Duodenal mucosa (tissue), 2 donors: ENCODE measurements around the gene ASXL3.

ENCODE experiments used
- H3K27ac ChIP-seq: one replicate; pipeline ENCODE4 v1.7.0; 2013; ENCODE audit warnings: low read depth, low read length
- H3K27me3 ChIP-seq, 2 donors: one replicate each; pipeline ENCODE4 v1.7.0; 2013; ENCODE audit warnings: low read length in 2 of 2, control low read depth in 1 of 2; ENCODE audit not compliant: insufficient read depth in 2 of 2, control insufficient read depth in 1 of 2
- H3K36me3 ChIP-seq, 2 donors: one replicate each; pipeline ENCODE4 v1.7.0; 2013; ENCODE audit warnings: low read length in 2 of 2, control low read depth in 1 of 2; ENCODE audit not compliant: insufficient read depth in 2 of 2, control insufficient read depth in 1 of 2
- H3K4me1 ChIP-seq, 2 donors: one replicate each; pipeline ENCODE4 v1.7.0; 2013; ENCODE audit warnings: low read length in 2 of 2, control low read depth in 1 of 2; ENCODE audit not compliant: insufficient read depth in 2 of 2, control insufficient read depth in 1 of 2
- H3K4me3 ChIP-seq, 2 donors: one replicate each; pipeline ENCODE4 v1.7.0; 2013; ENCODE audit warnings: low read length in 2 of 2, low read depth in 1 of 2
- H3K9ac ChIP-seq, 2 donors: one replicate each; pipeline ENCODE4 v1.7.0; 2013; ENCODE audit warnings: low read length in 2 of 2, low read depth in 1 of 2
- H3K9me3 ChIP-seq, 2 donors: one replicate each; pipeline ENCODE4 v1.7.0; 2013; ENCODE audit warnings: low read length in 2 of 2, control low read depth in 1 of 2; ENCODE audit not compliant: control insufficient read depth in 1 of 2

The ASXL3 gene

DNA sequence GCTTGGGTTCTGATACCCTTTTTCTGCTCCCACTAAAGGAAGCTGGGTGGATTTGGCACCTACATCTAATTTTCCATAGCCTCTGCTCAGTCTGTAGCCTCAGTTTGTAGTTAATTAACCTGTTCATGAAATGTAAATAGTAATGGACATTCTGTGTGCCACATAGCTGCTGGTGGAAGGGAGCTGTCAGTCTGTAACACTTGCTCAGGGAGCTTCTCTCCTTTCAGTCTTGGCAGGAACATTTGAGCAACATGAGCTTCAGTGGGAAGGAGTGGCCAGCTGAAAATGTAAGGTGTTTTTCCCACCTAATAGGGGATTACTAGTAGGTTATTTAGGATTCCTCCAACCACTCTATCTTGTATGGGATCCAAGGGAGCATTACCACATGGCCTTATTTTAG lies 203.4 kb downstream of the ASXL3 start:
- no peaks in the 10 kb centered on the region for H3K4me1 ChIP-seq
- H3K36me3 ChIP-seq: no peaks in the 10 kb centered on the region
- H3K4me3 ChIP-seq: no peak overlapping the region
- H3K27me3 ChIP-seq: no peaks in the 10 kb centered on the region
- no peak overlapping the region for H3K9ac ChIP-seq
- H3K9me3 ChIP-seq: no peaks in the 10 kb centered on the region
- no peak overlapping the region for H3K27ac ChIP-seq
